Activated CD4-positive, alpha-beta T cell treated with anti-CD3 and anti-CD28 coated beads, Interleukin-10, Interleukin-2, amounts not matched to agents 100 ng/mL and 50 ng/mL, durations not matched to agents 16 hours and 8 hours (primary cell): ENCODE results near the gene MUCL3.
"Not testable (repeated sequence)": the region's sequence is repeated elsewhere in the genome, so short reads cannot be mapped to it uniquely, and the experiment has no call there.

ENCODE experiments used
- DNase-seq: peaks from one replicate; pipeline ENCODE4 v3.0.0-alpha.2; 2020

Gene MUCL3

GRCh38 chr6:30942338-30943060 lies 1.7 kb downstream of the MUCL3 start:
- DNase-seq = no peak

GRCh38 chr6:30944051-30944450 lies 3.3 kb downstream of the MUCL3 start:
- no peak for DNase-seq

- no peak for DNase-seq
Observed at GRCh38 chr6:30945281-30945680, 4.5 kb downstream of the MUCL3 start.

- no peak for DNase-seq
Observed at GRCh38 chr6:30947231-30947630, 6.5 kb downstream of the MUCL3 start.

GRCh38 chr6:30948811-30949210 lies 8.0 kb downstream of the MUCL3 start:
- no peak for DNase-seq

- no peak for DNase-seq
Observed at GRCh38 chr6:30951907-30952469, 11.2 kb downstream of the MUCL3 start.

- no peak for DNase-seq
Observed at GRCh38 chr6:30954631-30955366, 14.0 kb downstream of the MUCL3 start.

GRCh38 chr6:30955367-30956042 lies 14.7 kb downstream of the MUCL3 start:
- DNase-seq = peak; percentile 66

- no peak for DNase-seq
Observed at GRCh38 chr6:30957716-30958115, 16.9 kb downstream of the MUCL3 start.

- DNase-seq = no peak
Observed at GRCh38 chr6:30960907-30961673, 20.3 kb downstream of the MUCL3 start.

- DNase-seq = no peak
Observed at GRCh38 chr6:30962716-30963115, 21.9 kb downstream of the MUCL3 start.

- no peak for DNase-seq
Observed at GRCh38 chr6:30963641-30964040, 22.9 kb downstream of the MUCL3 start.

- DNase-seq = peak; percentile 38
Observed at GRCh38 chr6:30964075-30964474, 23.3 kb downstream of the MUCL3 start.

GRCh38 chr6:30965140-30965601 lies 24.4 kb downstream of the MUCL3 start:
- peak; percentile 30 for DNase-seq

- DNase-seq = no peak
Observed at GRCh38 chr6:30966154-30966553, 25.4 kb downstream of the MUCL3 start.

GRCh38 chr6:30969171-30969570 lies 28.4 kb downstream of the MUCL3 start:
- not testable (repeated sequence) for DNase-seq

- no peak for DNase-seq
Observed at GRCh38 chr6:30970946-30971345, 30.2 kb downstream of the MUCL3 start.

- DNase-seq = no peak
Observed at GRCh38 chr6:30972816-30973215, 32.0 kb downstream of the MUCL3 start.

GRCh38 chr6:30974490-30975252 lies 33.9 kb downstream of the MUCL3 start:
- no peak for DNase-seq

- no peak for DNase-seq
Observed at GRCh38 chr6:30979141-30979540, 38.4 kb downstream of the MUCL3 start.

- no peak for DNase-seq
Observed at GRCh38 chr6:30979690-30980089, 38.9 kb downstream of the MUCL3 start.
